Coronary artery (tissue), 2 donors: ENCODE data around the gene RPS27L.
A peak's percentile ranks its signal among the peaks of the same experiment; 100 is the strongest.

Source experiments
- DNase-seq: peaks from one replicate; pipeline ENCODE4 v3.0.0-alpha.2; 2017; ENCODE audit warnings: low spot score
- H3K27ac ChIP-seq, 2 donors: fragments of 200-600 bp; sonication (generic); one replicate each; pipeline ENCODE4 v1.5.1; 2016 to 2019
- H3K4me3 ChIP-seq: fragments of 200-600 bp; sonication (generic); 2 replicates; pipeline ENCODE4 v1.5.1; 2016; ENCODE audit warnings: mild to moderate bottlenecking, moderate library complexity
- TF ChIP-seq, protein P1 (sequence below): fragments of 200-600 bp; sonication (generic); IDR thresholded peaks from one replicate; pipeline ENCODE4 v1.5.1; 2019; ENCODE audit warnings: antibody characterized with exemption

RPS27L gene

DNA sequence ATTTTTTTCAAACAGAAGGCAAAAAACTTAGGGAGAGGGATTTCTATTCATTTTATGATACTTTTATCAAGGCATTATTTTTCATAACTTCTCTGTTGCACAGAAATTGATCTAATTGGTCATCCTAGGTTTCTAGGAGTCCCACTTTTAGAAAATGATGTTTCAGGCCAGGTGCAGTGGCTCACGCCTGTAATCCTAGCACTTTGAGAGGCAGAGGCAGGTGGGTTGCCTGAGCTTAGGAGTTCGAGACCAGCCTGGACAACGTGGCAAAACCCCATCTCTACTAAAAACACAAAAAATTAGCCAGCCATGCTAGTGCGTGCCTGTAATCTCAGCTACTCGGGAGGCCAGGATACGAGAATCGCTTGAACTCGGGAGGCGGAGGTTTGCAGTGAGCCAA, 32.8 kb downstream of the RPS27L start:
- no peak overlapping the region for H3K27ac ChIP-seq
- DNase-seq: no peak
- TF ChIP-seq, protein P1, sequence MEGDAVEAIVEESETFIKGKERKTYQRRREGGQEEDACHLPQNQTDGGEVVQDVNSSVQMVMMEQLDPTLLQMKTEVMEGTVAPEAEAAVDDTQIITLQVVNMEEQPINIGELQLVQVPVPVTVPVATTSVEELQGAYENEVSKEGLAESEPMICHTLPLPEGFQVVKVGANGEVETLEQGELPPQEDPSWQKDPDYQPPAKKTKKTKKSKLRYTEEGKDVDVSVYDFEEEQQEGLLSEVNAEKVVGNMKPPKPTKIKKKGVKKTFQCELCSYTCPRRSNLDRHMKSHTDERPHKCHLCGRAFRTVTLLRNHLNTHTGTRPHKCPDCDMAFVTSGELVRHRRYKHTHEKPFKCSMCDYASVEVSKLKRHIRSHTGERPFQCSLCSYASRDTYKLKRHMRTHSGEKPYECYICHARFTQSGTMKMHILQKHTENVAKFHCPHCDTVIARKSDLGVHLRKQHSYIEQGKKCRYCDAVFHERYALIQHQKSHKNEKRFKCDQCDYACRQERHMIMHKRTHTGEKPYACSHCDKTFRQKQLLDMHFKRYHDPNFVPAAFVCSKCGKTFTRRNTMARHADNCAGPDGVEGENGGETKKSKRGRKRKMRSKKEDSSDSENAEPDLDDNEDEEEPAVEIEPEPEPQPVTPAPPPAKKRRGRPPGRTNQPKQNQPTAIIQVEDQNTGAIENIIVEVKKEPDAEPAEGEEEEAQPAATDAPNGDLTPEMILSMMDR: no peak
- no peak overlapping the region for H3K4me3 ChIP-seq

DNA sequence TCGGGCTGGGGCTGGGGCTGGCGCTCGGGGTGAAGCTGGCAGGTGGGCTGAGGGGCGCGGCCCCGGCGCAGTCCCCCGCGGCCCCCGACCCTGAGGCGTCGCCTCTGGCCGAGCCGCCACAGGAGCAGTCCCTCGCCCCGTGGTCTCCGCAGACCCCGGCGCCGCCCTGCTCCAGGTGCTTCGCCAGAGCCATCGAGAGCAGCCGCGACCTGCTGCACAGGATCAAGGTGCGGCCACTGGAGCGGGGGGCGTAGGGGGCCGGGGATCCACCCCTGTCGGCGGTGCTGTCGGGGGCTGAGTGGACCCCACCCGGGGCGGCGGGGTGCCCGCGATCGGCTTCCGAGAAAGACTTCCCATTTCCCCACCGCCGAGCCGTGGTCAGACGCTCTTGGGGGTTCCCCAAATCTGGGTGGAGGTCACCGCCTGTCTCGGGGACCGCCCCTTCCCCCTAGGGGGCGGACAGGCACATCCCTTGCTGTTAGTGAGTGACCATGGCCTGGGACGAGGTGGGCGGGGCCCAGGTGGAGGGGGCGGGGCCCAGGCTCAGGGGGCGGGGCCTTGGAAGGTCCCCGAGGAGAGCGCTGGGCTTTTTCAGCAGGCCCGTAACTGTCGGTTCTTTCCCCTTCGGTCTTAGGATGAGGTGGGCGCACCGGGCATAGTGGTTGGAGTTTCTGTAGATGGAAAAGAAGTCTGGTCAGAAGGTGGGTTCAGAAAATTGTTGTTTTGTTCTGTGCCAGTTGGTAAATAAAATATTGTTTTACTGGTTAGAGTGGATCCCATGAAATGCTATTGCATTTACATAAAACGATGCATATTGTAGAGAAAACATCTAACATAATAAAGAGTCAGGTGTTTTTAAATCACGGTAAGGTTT, 35.0 kb downstream of the RPS27L start:
- TF ChIP-seq, protein P1: no peak
- peak overlapping the region; percentile 94 for H3K27ac ChIP-seq
- peak; percentile 95 for DNase-seq
- H3K4me3 ChIP-seq: peak overlapping the region; percentile 92

DNA sequence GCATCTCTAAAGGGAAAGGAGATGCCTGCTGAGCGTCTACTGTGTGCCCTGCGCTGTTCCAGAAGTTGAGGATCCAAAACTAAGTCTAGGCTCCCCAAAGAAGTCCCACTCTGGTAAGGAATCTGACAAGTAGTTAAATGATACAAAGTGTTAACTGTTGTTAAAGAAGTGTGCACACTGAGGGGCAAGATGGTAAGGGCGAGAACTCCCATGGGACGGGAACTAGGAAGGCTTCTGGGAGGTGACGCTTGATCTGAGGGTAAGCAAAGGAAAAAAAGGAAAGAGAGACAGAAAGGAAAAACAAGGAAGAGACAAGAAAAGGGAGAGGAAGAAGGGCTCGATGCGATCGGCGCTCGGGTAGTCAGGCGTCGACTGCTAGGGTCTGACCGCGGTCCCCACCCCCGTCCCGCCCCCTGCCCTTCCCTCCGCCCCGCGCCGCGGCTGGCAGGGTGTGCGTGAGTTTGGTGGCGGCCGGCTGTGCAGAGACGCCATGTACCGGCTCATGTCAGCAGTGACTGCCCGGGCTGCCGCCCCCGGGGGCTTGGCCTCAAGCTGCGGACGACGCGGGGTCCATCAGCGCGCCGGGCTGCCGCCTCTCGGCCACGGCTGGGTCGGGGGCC, 35.8 kb downstream of the RPS27L start, which contains the start of gene LACTB:
Gene LACTB (plus strand): TSS at position 480 of the 620 bp plus-strand sequence. CDS start 11 bp downstream, at position 491.
- TF ChIP-seq, protein P1: no peak
- DNase-seq: peak; percentile 93
- H3K4me3 ChIP-seq: peak within 1 kb of the TSS; percentile 92
- peak within 1 kb of the TSS; percentile 94 for H3K27ac ChIP-seq

DNA sequence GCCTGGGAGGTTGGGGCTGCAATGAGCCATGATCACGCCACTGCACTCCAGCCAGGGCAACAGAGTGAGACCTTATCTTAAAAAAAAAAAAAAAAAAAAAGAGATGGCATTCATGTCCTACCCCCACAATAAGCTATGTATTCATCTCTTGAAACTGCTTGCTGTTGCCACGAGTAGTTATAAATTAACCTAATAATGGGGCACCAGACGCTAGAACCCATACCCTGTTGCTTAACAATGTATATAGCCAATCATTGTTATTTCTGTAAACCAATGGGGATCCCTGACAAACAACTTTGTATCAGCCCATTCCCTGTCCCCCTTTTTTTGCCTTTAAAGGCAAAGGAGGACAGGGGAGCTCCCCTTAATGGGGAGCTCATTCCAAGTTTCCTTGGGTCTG, 38.4 kb downstream of the RPS27L start:
- TF ChIP-seq, protein P1: no peak
- no peak overlapping the region for H3K27ac ChIP-seq
- DNase-seq: no peak
- H3K4me3 ChIP-seq: no peak overlapping the region

DNA sequence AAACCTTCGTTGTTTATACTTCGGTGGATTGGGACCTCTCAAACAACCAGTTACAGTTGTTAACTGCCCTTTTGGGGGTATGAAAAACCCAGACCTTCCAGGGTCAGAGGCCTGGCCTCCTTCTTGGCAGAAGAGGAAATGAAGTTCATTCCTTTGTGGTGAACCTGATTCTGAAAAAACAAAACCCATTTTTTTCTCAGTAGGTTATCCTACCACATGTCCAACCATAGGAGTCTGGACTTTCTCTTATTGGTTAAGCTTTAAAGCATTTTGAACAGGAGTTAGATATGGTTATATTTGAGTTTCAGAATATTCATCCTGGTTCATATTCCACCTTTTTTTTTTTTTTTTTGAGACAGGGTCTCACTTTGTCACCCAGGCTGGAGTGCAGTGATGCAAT, 42.8 kb downstream of the RPS27L start:
- TF ChIP-seq, protein P1: no peak
- DNase-seq: no peak
- no peak overlapping the region for H3K27ac ChIP-seq
- H3K4me3 ChIP-seq: no peak overlapping the region

DNA sequence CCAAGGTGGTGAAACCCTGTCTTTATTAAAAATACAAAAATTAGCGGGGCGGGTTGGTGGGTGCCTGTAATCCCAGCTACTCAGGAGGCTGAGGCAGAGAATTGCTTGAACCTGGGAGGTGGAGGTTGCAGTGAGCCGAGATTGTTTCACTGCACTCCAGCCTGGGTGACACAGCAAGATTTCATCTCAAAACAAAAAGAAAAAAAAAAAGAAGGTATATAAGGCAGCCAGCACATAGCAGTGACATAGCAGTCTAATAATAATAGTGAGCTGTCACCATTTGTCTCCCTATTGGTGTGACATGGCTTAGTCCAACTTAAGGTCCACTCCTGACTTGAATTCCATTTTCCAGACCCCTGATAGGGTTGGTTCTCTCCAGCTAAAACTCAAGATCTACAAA, 44.4 kb downstream of the RPS27L start:
- no peak overlapping the region for H3K27ac ChIP-seq
- no peak for DNase-seq
- TF ChIP-seq, protein P1: no peak
- no peak overlapping the region for H3K4me3 ChIP-seq

DNA sequence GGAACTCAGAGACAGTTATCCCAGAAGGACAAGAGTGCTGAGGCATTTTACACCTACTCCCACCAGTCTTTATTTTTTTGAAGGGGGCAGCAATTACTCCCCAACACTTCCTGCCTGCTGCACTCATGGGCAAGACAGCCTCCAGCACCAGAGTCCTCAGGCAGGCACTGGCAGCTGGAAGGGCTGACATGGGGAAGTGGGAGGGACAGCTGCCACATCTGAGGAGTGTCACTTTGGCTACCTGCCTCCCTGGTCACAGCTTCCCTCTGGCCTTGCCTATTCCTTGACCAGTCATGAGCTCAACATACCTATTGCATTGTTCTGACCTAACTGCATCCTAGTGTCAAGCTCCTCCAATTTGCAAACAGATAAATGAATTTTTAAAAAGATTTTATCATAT, 45.8 kb downstream of the RPS27L start:
- Histone ChIP-seq H3K4me3 (no peak overlapping the region), H3K27ac (no peak overlapping the region)
- no peak for DNase-seq
- TF ChIP-seq, protein P1: no peak
